Heart right ventricle (tissue), 16 donors: Measurements from ENCODE around the gene SP6. TPM values are rescaled to one million over a fixed set of nuclear protein-coding genes. Genes with fewer than 3 reads are reported as not detected.

Experiments used
- ATAC-seq, 8 donors: fragments of 200-7000 bp; cut with Tn5 transposase; one replicate each; pipeline ENCODE4 v1.9.1; 2020; ENCODE audit warnings: mild to moderate bottlenecking in 8 of 8, moderate library complexity in 8 of 8, moderate number of reproducible peaks in 1 of 8
- DNase-seq, 2 donors: peaks; one replicate each; pipeline ENCODE4 v3.0.0-alpha.2; 2020
- H3K27ac ChIP-seq, 10 donors: fragments of 200-600 bp; sonication (generic) in 2 of 10; one replicate each; pipeline versions ENCODE4 v1.5.0 to v1.8.0; 2020 to 2022; ENCODE audit warnings: mild to moderate bottlenecking in 3 of 10
- H3K27me3 ChIP-seq, 7 donors: fragments of 200-600 bp; one replicate each; pipeline ENCODE4 v1.8.0; 2021 to 2022; ENCODE audit warnings: mild to moderate bottlenecking in 2 of 7
- H3K36me3 ChIP-seq, 9 donors: fragments of 200-600 bp; sonication (generic) in 1 of 9; one replicate each; pipeline versions ENCODE4 v1.5.0 to v1.8.0; 2020 to 2022; ENCODE audit warnings: mild to moderate bottlenecking in 2 of 9
- H3K4me1 ChIP-seq, 9 donors: fragments of 200-600 bp; sonication (generic) in 1 of 9; one replicate each; pipeline versions ENCODE4 v1.5.0 to v1.8.0; 2020 to 2022; ENCODE audit warnings: mild to moderate bottlenecking in 4 of 9
- H3K4me3 ChIP-seq, 10 donors: fragments of 200-600 bp; sonication (generic) in 2 of 10; one replicate each; pipeline versions ENCODE4 v1.5.0 to v1.8.0; 2020 to 2022; ENCODE audit warnings: mild to moderate bottlenecking in 7 of 10, moderate library complexity in 2 of 10
- H3K9me3 ChIP-seq, 11 donors: fragments of 200-600 bp in 10 of 11; sonication (generic) in 2 of 11; one replicate each; pipeline versions ENCODE4 v1.5.0 to v1.8.0; 2013 to 2022; ENCODE audit warnings: mild to moderate bottlenecking in 2 of 11, control low read depth in 1 of 11, moderate library complexity in 1 of 11
- CTCF ChIP-seq, 9 donors: fragments of 200-600 bp; sonication (generic) in 2 of 9; IDR thresholded peaks; one replicate each; pipeline versions ENCODE4 v1.5.0 to v1.8.0; 2021 to 2022; ENCODE audit warnings: antibody characterized with exemption in 9 of 9, mild to moderate bottlenecking in 5 of 9, moderate library complexity in 1 of 9
- WGBS, 2 donors: extraction: QIAGEN DNeasy Blood & Tissue Kit; methylation state at CpG; one replicate each; pipeline ENCODE4 v1.1.7; 2013; ENCODE audit warnings: inconsistent platforms in 1 of 2; 5-methylcytosine and 5-hydroxymethylcytosine counted together
- intact Hi-C, 10 donors: fragments of 100-400 bp; cut with DNase I; formaldehyde crosslinking; loops; one replicate each; pipeline versions ENCODE4 v1.11.1 to v1.14.2; 2022
- polyA plus RNA-seq, 2 donors: library from polyadenylated mRNA; stranded (reverse); fragments of 200-250 nt; gene quantifications; one replicate each; pipeline ENCODE4 v1.2.3, GENCODE V29; 2013
- total RNA-seq, 10 donors: library from RNA; stranded (reverse); fragmentation: NEBNext Ultra II Directional in 3 of 10; extraction: Animal tissue kit (Norgen Biotek cat#: 25700) in 3 of 10; gene quantifications; one replicate each; pipeline versions ENCODE4 v1.2.1 to v1.2.4, GENCODE V29; 2021 to 2023
- donor health status: Arrhythmogenic right ventricular cardiomyopathy.
- donor health status: ischemic (EF 13 %, LVEDD 7.1; RV severe dilation, severe dysfunction).
- donor health status: healthy with polysubstance abuse.
- donor health status: DM: no; HTN: yes; CAD: no.
- donor health status: DM: no; HTN: no; CAD: no.
- donor health status: ischemic (EF 25% LVEDD 6.9; RV normal size, moderate dysfunction).
- donor health status: ischemic (EF 25% LVEDD 5.7; RV mildly dilated, moderate dysfunction).
- donor health status: healthy.
- donor health status: DM: yes; HTN: yes; CAD: no.
- donor health status: Ischemic cardiomyopathy.
- donor health status: ischemic (EF 35%, LVEDD 5.7; RV mildly dilated, moderate dysfunction).
- donor health status: nonischemic (EF 11% LVEDD 7.7; RV severe dilation, severe dysfunction).
- donor health status: DM: yes; HTN: yes; CAD: no.
- donor health status: PGD.
- donor health status: ischemic (EF 29% LVEDD 5.4; RV normal size, mild dysfunction).
- donor health status: nonischemic (EF 23%, LVEDD 6.1; RV moderate dilation, normal function).

Gene SP6
- total and polyA plus RNA-seq, 12 donors, result 0.05 to 1.9 (median 0.23) TPM

GRCh38 chr17:47803751-47804150 lies 47.2 kb downstream of the SP6 start:
- intact Hi-C loops, result loop anchor here in 6 of 10 donors (5.0 to 10.0 kb wide), 4 partner anchors 106 to 141 kb away; partner anchors contain the start of gene TBKBP1 (in 1 of the 6)
- H3K4me3 ChIP-seq, result no peak overlapping the region
- peaks cover 0 to 14% (median 0%) of the 10 kb centered on the region in 9 donors for H3K4me1 ChIP-seq
- no peak for TF ChIP-seq CTCF (IDR thresholded peaks at IDR 0.05)
- peaks cover 0 to 23% (median 3%) of the 10 kb centered on the region in 9 donors for H3K36me3 ChIP-seq
- ATAC-seq (no peak), DNase-seq (no peak)
- no peaks in the 10 kb centered on the region for H3K27me3 ChIP-seq
- H3K27ac ChIP-seq, result no peak overlapping the region
- H3K9me3 ChIP-seq, result no peaks in the 10 kb centered on the region
- 71 to 75% methylated on average over 6 of the region's 6 CpGs for WGBS, 2 donors

- Histone ChIP-seq H3K4me3 (no peak overlapping the region), H3K36me3 (peaks cover 0 to 18% (median 0%) of the 10 kb centered on the region in 9 donors), H3K27me3 (no peaks in the 10 kb centered on the region), H3K9me3 (no peaks in the 10 kb centered on the region), H3K4me1 (peaks cover 0 to 14% (median 0%) of the 10 kb centered on the region in 9 donors), H3K27ac (no peak overlapping the region)
- no peak for DNase-seq
- 59 to 63% methylated on average over 5 of the region's 5 CpGs for WGBS, 2 donors
- TF ChIP-seq CTCF (IDR thresholded peaks at IDR 0.05), result no peak
- intact Hi-C loops, result loop anchor here in 6 of 10 donors (5.0 to 10.0 kb wide), 4 partner anchors 106 to 141 kb away; partner anchors contain the start of gene TBKBP1 (in 1 of the 6)
- ATAC-seq, result no peak
Observed at GRCh38 chr17:47803201-47803600, 47.8 kb downstream of the SP6 start.

- peaks cover 0 to 11% (median 0%) of the 10 kb centered on the region in 9 donors for H3K36me3 ChIP-seq
- no peak overlapping the region for H3K4me3 ChIP-seq
- H3K4me1 ChIP-seq, result peaks cover 0 to 14% (median 0%) of the 10 kb centered on the region in 9 donors
- peaks cover 0 to 3% (median 0%) of the 10 kb centered on the region in 7 donors for H3K27me3 ChIP-seq
- DNase-seq, result no peak
- TF ChIP-seq CTCF (IDR thresholded peaks at IDR 0.05), result peak in 8 of 9 donors; percentile 17 to 66 (median 58)
- intact Hi-C loops, result loop anchor here in 6 of 10 donors (5.0 to 10.0 kb wide), 4 partner anchors 105 to 140 kb away; partner anchors contain the start of gene TBKBP1 (in 1 of the 6)
- ATAC-seq, result peak in 7 of 8 donors; percentile 32 to 63 (median 44)
- no peaks in the 10 kb centered on the region for H3K9me3 ChIP-seq
- H3K27ac ChIP-seq, result no peak overlapping the region
- 35 to 36% methylated on average over 9 of the region's 9 CpGs for WGBS, 2 donors
Observed at GRCh38 chr17:47802341-47803022, 48.5 kb downstream of the SP6 start.

GRCh38 chr17:47801906-47802305 lies 49.1 kb downstream of the SP6 start:
- Histone ChIP-seq H3K4me3 (no peak overlapping the region), H3K27me3 (peaks cover 0 to 5% (median 0%) of the 10 kb centered on the region in 7 donors), H3K4me1 (peaks cover 0 to 14% (median 0%) of the 10 kb centered on the region in 9 donors), H3K27ac (no peak overlapping the region), H3K9me3 (no peaks in the 10 kb centered on the region), H3K36me3 (peaks cover 0 to 5% (median 0%) of the 10 kb centered on the region in 9 donors)
- no peak for DNase-seq
- TF ChIP-seq CTCF (IDR thresholded peaks at IDR 0.05), result no peak
- intact Hi-C loops, result loop anchor here in 6 of 10 donors (5.0 to 10.0 kb wide), 4 partner anchors 105 to 140 kb away; partner anchors contain the start of gene TBKBP1 (in 1 of the 6)
- WGBS, 2 donors, result 56 to 60% methylated on average over 6 of the region's 6 CpGs
- no peak for ATAC-seq
